Gastrocnemius medialis (tissue), 4 donors: ENCODE measurements around the gene SLC36A2. TPM values are rescaled to one million over a fixed set of nuclear protein-coding genes. Genes with fewer than 3 reads are reported as not detected.
"Not testable (repeated sequence)": the region's sequence is repeated elsewhere in the genome, so short reads cannot be mapped to it uniquely, and the experiment has no call there.

Experiments
- ATAC-seq, 2 donors: fragments of 150-250 bp; one replicate each; pipeline ENCODE4 v1.9.1; 2016
- DNase-seq, 2 donors: peaks; one replicate each; pipeline ENCODE4 v3.0.0-alpha.2; 2019
- H3K27ac ChIP-seq, 4 donors: fragments of 200-600 bp; sonication (generic); 1 replicate in 1 of 4; 2 replicates in 3 of 4; pipeline ENCODE4 v1.5.1; 2016 to 2018; ENCODE audit warnings: mild to moderate bottlenecking in 2 of 4, moderate library complexity in 1 of 4
- H3K27me3 ChIP-seq, 3 donors: fragments of 200-600 bp; sonication (generic) in 2 of 3; 1 replicate in 1 of 3; 2 replicates in 2 of 3; pipeline versions ENCODE4 v1.5.1 to v1.6.0; 2016 to 2019; ENCODE audit warnings: mild to moderate bottlenecking in 1 of 3, moderate library complexity in 1 of 3
- H3K36me3 ChIP-seq, 2 donors: fragments of 200-600 bp; sonication (generic) in 1 of 2; one replicate each; pipeline ENCODE4 v1.5.1; 2017 to 2018
- H3K4me1 ChIP-seq, 2 donors: fragments of 200-600 bp; sonication (generic) in 1 of 2; one replicate each; pipeline ENCODE4 v1.5.1; 2016 to 2017; ENCODE audit warnings: mild to moderate bottlenecking in 2 of 2
- H3K4me3 ChIP-seq, 4 donors: fragments of 200-600 bp; sonication (generic) in 3 of 4; 1 replicate in 1 of 4; 2 replicates in 3 of 4; pipeline ENCODE4 v1.5.1; 2016 to 2019; ENCODE audit warnings: mild to moderate bottlenecking in 2 of 4
- H3K9me3 ChIP-seq, 3 donors: fragments of 200-600 bp; sonication (generic) in 2 of 3; 1 replicate in 1 of 3; 2 replicates in 2 of 3; pipeline ENCODE4 v1.5.1; 2016 to 2019
- CTCF ChIP-seq, 5 experiments: fragments of 450-650 bp in 3 of 5; fragments of 200-600 bp in 2 of 5; sonication (generic) in 2 of 5; IDR thresholded peaks in 4 of 5; conservative IDR thresholded peaks in 1 of 5; 1 replicate in 4 of 5; 2 replicates in 1 of 5; pipeline ENCODE4 v1.5.1; 2016 to 2019; ENCODE audit warnings: antibody characterized with exemption in 5 of 5, mild to moderate bottlenecking in 3 of 5, moderate library complexity in 3 of 5
- POLR2A ChIP-seq, 2 donors: fragments of 450-650 bp; IDR thresholded peaks; one replicate each; pipeline ENCODE4 v1.6.1; 2017; ENCODE audit warnings: antibody characterized with exemption in 2 of 2, mild to moderate bottlenecking in 2 of 2, moderate library complexity in 2 of 2
- in situ Hi-C, 4 donors: fragments of 200-750 bp; cut with MboI; loops; one replicate each; pipeline versions ENCODE4 v1.15.0 to v1.8.0; 2017; ENCODE audit warnings: low sequenced_read_pairs in 4 of 4
- intact Hi-C: fragments of 100-400 bp; cut with DNase I; formaldehyde crosslinking; loops from one replicate; pipeline ENCODE4 v1.15.1; 2023; ENCODE audit warnings: low total_unique reads
- total RNA-seq, 4 donors: library from RNA; depleted of rRNA; stranded (reverse); fragments of >200 nt; gene quantifications; one replicate each; pipeline versions ENCODE4 v1.1.0 to v1.2.3, GENCODE V29; 2016

SLC36A2 gene
- total RNA-seq, 4 donors from 2014 or later: 8.8 to 22.9 (median 16.4) TPM

DNA sequence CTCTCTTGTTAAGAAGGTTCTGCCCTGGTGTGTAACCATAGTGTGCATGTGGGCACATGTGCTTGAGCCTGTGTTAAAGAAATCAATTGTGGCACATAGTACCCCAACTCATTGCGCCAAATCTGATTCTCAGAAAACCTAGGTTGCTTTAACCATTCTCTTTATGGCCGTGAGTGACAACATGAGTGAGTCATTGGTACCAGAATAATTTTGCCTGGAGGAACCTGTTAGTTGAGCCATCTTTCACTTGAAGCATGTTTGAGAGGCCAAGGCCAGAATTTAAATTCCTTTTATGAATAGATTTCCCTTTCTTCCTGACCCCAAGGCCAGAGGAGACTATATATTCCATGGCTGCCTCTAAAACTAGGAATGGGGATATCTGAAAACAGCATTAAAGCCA, 35.2 kb upstream of the SLC36A2 start:
- H3K27me3 ChIP-seq: no peaks in the 10 kb centered on the region
- in situ Hi-C loops: no loop called here
- H3K4me1 ChIP-seq: peaks cover 26 to 31% of the 10 kb centered on the region in 2 donors
- H3K9me3 ChIP-seq: no peaks in the 10 kb centered on the region
- DNase-seq (no peak), ATAC-seq (peak; percentile 82 to 84)
- peak overlapping the region in 3 of 4 donors; percentile 20 to 30 (median 26) for H3K4me3 ChIP-seq
- intact Hi-C loops: no loop called here
- peak overlapping the region; percentile 93 to 97 (median 96) for H3K27ac ChIP-seq
- TF ChIP-seq POLR2A (IDR thresholded peaks at IDR 0.05) (no peak), CTCF (IDR thresholded peaks at IDR 0.05 in 4 of 5, conservative IDR thresholded peaks at IDR 0.05 in 1 of 5) (no peak)
- H3K36me3 ChIP-seq: no peaks in the 10 kb centered on the region

- Histone ChIP-seq H3K4me1 (peaks cover 26 to 31% of the 10 kb centered on the region in 2 donors), H3K27me3 (no peaks in the 10 kb centered on the region), H3K36me3 (no peaks in the 10 kb centered on the region), H3K27ac (peak overlapping the region; percentile 93 to 97 (median 96)), H3K4me3 (no peak overlapping the region), H3K9me3 (no peaks in the 10 kb centered on the region)
- in situ Hi-C loops: no loop called here
- intact Hi-C loops: no loop called here
- no peak for ATAC-seq
- TF ChIP-seq CTCF (IDR thresholded peaks at IDR 0.05 in 4 of 5, conservative IDR thresholded peaks at IDR 0.05 in 1 of 5) (no peak), POLR2A (IDR thresholded peaks at IDR 0.05) (no peak)
- peak in 1 of 2 donors; percentile 28 for DNase-seq
These were observed 34.5 kb upstream of the SLC36A2 start for GRCh38 chr5:151381899-151382298.

DNA sequence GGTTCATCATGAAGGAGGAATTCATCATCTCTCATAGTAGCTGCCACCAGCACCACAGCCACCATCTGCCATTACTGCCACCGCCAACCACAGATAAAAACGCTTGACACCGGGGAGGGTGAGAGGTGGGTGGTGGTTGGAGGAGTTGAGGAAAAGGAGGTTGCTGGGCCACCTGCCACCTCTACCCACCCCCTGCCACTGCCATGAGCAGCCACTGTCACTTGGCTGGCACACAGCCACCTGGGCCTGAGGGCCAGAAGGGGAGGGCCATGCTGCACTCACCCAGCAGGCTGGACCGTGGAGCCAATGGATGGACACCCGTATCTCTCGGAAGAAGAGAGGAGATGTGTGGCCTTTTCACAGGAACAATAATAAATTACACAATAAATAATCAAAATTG, 31.3 kb upstream of the SLC36A2 start:
- intact Hi-C loops: no loop called here
- Histone ChIP-seq H3K27ac (peak overlapping the region in 3 of 4 donors; percentile 31 to 55 (median 44)), H3K4me3 (no peak overlapping the region), H3K36me3 (no peaks in the 10 kb centered on the region), H3K27me3 (no peaks in the 10 kb centered on the region), H3K4me1 (peaks cover 15 to 17% of the 10 kb centered on the region in 2 donors), H3K9me3 (no peaks in the 10 kb centered on the region)
- ATAC-seq: no peak
- peak in 1 of 2 donors; percentile 39 for DNase-seq
- in situ Hi-C loops: no loop called here
- TF ChIP-seq POLR2A (IDR thresholded peaks at IDR 0.05): no peak
- no peak for TF ChIP-seq CTCF (IDR thresholded peaks at IDR 0.05 in 4 of 5, conservative IDR thresholded peaks at IDR 0.05 in 1 of 5)

DNA sequence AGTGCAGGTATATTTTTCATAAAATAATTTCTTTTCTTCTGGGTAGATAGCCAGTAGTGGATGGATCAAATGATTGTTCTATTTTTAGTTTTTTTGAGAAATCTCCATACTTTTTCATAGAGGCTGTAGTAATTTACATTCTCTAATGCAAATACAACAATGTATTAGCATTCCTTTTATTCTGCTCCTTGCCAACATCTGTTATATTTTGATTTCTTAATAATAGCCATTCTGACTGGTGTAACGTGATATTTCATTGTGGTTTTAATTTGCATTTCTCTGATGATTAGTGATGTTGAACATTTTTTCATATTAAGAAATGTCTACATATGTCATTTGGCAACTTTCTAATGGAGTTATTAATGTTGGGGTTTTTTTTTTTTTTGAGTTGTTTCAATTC, 27.2 kb upstream of the SLC36A2 start:
- Histone ChIP-seq H3K9me3 (no peaks in the 10 kb centered on the region), H3K4me3 (no peak overlapping the region), H3K4me1 (peaks cover 0 to 5% of the 10 kb centered on the region in 2 donors), H3K27ac (no peak overlapping the region), H3K27me3 (no peaks in the 10 kb centered on the region), H3K36me3 (no peaks in the 10 kb centered on the region)
- ATAC-seq (no peak), DNase-seq (no peak)
- in situ Hi-C loops: no loop called here
- no peak for TF ChIP-seq CTCF (IDR thresholded peaks at IDR 0.05 in 4 of 5, conservative IDR thresholded peaks at IDR 0.05 in 1 of 5)
- intact Hi-C loops: no loop called here

- H3K36me3 ChIP-seq, H3K27ac ChIP-seq, H3K27me3 ChIP-seq, H3K4me1 ChIP-seq, intact Hi-C loops, ATAC-seq, DNase-seq, in situ Hi-C loops, H3K4me3 ChIP-seq, H3K9me3 ChIP-seq: not testable (repeated sequence)
These were observed 19.7 kb upstream of the SLC36A2 start for GRCh38 chr5:151367038-151367437.
